ENCODE data around the gene TERT.

Gene TERT

DNA sequence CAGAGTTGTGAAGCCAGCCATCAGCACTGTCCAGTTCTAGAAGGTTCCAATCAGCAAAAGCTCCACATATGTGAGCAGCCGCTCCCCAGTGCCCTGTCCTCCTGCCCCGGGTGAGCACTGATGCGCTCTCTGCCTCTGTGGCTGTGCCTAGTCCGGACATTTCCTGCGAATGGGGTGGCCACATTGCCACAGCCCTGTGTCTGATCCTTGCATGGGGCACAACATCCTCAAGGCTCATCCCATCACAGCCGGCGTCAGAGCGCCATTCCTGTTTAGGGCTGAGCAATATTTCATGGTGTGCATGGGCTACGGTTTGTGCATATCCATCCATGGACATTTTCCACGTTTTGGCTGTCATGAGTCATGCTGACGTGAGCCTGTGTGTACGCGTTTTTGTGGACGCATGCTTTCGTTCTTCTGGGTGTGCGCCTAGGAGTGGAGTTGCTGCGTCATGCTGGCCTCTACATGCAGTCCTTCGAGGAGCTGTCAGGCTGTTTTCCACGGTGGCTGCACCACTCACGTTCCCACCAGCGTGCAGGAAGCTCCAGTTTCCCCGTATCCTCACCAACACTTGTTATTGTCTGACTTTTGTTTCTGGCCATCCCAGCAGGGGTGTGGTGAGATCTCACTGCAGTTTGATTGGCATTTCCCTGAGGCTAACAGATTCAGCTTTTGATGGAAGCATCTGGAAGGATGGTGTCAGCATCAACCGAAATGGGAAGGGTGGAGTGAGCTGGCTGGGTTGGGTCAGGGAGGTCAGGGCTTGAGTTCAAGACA, 79.4 kb downstream of the TERT start:
- no peak for DNase-seq

GRCh38 chr5:1214936-1215220, 80.0 kb downstream of the TERT start:
- DNase-seq = no peak

DNA sequence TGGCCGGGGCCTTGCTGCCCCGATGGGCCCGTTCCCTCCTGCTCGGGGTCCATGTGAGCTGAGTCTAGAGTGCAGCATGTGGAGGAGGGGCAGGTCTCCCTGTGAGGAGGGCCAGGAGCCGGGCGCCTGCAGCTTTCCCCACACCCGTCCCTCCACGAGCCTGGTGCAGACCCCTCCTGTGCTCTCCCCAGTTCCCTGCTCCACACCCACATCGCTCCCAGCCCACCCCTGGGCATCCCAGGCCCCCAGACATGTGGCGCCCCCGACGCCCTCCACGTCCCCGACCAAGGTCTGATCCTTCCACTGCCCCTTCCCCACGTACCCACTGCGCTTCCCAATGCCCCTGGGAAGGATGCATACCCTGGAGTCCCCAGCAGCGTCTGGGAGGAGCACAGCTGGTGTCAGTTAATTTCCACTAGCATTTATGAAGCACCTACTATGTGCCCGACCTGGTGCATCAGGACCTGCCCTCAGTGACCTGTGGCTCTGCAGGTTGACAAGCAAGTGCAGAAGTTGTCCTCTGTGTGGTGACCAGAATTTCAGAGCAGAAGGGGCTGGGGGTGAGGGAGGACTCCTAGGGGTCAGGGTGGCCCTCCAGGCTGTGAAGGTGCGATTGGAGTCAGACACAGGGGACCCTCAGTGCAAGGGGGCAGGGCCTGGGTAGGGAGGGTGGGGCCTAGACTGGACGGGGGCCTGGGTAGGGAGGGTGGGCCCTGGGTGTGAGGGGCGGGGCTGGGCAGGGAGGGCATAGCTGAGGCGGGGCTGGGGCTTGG, 80.5 kb downstream of the TERT start:
- DNase-seq = no peak

DNA sequence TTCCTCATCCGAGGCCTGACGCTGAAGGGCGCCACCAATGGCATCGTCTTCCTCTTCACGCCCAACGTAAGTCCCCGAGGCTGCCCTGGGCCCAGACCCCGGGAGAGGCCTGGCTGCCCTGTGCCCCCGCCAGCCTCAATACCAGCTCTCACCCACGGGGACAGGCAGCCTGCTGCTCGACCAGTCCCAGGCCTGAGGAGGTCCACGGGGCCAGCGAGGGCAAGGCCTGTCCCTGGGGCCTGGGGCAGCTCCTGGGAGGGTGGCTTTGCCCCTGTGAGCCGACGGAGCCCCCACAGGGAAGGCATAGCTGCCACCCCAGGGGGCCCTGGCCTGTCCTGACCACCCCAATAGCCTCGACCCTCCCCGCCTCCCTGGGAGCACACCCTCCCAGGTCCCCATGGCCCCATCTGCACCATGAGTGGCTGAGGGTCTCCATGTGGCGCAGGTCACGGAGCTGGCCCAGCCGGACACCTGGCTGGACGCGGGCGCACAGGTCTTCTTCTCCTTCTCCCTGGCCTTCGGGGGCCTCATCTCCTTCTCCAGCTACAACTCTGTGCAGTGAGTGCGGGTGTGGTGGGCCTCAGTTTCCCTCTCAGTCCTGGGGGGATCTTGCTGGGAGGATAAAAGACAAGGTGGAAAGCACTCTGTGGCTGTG, 81.2 kb downstream of the TERT start:
- DNase-seq = no peak

- no peak for DNase-seq
Measured at GRCh38 chr5:1212881-1213280, 82.0 kb downstream of the TERT start.

DNA sequence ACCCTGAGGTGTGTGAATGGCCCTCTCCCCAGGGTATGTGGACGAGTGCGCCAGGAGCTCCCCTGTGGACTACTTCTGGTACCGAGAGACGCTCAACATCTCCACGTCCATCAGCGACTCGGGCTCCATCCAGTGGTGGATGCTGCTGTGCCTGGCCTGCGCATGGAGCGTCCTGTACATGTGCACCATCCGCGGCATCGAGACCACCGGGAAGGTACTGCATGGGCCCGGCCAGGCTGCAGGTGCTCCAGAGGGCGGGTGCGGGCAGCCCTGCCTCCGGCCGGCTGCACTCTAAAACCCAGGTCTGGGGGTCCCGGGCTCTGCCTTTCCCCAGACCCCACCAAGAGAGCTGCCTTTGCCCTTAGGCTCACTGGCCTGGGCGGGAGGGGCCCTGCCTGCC, 82.6 kb downstream of the TERT start:
- DNase-seq = no peak

GRCh38 chr5:1211701-1212100, 83.2 kb downstream of the TERT start:
- no peak for DNase-seq

- DNase-seq = no peak
Measured at GRCh38 chr5:1210832-1211251, 84.0 kb downstream of the TERT start.

DNA sequence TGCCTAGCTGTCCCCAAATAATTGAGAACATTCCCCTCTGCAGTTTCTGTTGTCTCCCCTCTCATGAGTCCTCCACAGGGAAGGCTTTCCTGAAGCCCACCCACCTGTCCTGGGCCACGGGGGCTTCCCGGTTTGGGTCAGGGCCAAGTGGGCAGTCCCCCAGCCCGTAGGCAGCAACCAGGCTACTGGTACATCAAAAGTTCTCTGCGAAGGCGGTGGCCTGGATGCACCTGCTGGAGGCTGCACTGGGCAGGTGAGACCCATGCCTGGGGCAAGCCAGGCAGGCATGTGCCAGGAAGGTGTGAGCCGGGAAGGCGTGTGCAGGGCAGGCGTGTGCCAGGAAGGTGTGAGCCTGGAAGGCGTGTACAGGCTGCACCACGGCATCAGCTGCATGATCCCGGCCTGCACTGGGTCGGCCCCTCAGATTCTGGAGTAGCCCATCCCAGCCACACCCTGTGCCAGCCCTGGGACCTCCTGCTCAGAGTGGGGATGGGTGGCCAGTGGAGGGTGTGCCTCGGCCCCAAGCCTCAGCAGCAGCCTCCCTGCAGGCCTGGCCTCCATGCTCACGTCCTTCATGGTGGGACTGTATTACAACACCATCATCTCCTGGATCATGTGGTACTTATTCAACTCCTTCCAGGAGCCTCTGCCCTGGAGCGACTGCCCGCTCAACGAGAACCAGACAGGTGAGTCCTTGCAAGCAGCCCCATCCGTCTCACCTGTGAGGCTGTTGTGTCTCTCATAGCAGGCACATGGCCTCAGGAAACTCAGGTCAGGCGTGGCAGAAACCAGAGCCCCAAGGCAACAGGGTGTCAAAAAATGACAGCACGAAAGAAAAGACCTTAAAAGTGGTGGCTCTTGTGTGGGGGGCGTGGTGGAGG, 84.7 kb downstream of the TERT start:
- DNase-seq = no peak

GRCh38 chr5:1209489-1209852, 85.4 kb downstream of the TERT start:
- no peak for DNase-seq

DNA sequence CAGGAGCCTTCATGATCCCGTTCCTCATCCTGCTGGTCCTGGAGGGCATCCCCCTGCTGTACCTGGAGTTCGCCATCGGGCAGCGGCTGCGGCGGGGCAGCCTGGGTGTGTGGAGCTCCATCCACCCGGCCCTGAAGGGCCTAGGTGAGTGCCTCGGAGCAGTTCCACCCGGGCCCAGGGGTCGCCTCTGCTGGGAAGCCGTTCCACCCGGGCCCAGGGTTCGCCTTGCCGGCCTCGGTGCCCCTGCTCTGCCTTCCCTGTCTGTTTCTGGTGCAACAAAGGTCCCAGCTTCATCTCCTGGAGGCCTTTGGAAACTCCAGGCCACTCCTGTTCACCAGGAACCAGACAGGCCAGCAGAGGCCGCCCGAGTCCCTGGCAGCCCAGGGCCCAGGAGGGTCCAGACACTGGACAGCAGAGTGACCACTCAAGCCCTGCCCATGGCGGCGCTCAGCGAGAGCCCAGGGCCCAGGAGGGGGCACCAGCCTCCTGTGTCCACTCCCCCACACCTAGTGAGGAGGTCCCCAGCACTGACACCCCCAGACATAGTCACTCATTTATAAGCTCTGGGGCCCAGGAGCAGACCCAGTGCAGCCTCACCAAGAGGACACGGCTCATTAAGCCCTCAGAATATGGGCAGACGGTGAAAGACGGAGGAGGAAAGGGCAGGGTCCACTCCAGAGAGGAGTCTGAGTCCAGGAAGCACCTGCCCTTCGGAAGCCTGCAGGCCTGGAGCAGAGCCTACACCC, 86.0 kb downstream of the TERT start:
- DNase-seq = no peak

- DNase-seq = no peak
Measured at GRCh38 chr5:1208221-1208742, 86.6 kb downstream of the TERT start.

DNA sequence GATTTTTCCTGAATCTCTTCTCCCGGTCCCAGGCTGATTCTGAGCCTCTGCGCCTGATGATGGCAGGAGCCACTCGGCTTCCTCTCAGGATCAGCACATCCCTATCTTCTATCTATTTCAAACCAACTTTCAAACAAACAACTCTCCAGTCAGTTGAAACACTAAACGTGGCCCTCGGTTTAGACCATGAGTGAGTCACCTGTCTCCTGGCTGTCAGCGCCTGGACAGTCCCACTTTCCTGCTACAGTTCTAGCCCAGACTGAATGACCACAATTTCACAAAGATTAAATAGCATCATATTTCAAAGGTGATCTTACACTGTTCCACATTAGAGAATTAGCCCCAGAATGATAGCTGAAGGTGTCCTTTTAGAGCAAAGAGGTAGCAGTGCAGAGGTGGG, 87.3 kb downstream of the TERT start:
- DNase-seq = no peak

DNA sequence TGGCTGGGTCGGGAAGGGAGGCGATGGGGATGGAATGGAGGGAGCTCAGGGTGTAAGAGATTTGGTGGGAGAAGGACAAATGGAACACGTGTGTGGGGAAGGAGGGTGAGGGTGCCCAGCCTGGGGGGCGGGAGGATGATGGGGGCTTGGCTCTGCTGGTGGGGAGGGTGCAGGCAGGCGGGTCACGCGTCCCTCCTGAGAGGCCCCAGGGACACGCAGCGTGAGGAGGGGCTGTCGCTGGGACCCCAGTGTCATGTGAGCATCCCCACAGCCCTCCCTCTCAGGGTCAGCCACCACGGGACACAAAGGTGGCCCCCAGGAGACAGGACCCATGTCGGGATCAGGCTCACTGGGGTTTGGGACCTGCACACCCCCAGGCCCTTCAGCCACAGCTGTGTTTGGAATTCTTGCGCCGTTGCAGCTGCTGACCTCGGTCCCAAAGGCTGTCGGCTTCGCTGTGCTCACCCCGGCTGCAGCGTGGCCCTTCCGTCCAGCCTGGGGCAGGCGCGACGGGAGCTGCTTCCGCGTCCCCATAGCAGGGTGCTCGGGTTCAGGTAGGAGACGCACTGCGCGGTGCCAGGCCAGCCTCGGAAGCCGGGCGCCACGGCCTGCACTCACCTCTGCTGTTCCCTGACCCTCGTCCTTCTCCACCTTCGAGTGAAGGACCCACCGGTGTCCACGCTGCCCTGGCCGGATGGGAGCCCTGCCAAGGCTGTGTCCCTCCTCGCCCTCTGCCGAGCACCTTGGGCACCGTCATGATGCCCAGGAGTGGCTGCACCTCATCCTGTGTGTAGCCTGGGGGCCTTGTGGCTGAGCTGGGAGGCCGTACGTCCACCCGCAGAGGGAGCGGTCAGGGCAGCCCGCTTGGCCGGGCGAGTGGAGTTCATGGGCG, 88.1 kb downstream of the TERT start:
- no peak for DNase-seq

GRCh38 chr5:1205255-1206180, 89.3 kb downstream of the TERT start:
- DNase-seq = no peak

- DNase-seq = no peak
Measured at GRCh38 chr5:1204693-1205242, 90.1 kb downstream of the TERT start.

- no peak for DNase-seq
Measured at GRCh38 chr5:1203968-1204692, 90.7 kb downstream of the TERT start.

GRCh38 chr5:1203311-1203967, 91.4 kb downstream of the TERT start:
- DNase-seq = no peak

Data from GDM1 (cell line).